Measurements from ENCODE around the gene HMGB2. TPM values are rescaled to one million over a fixed set of nuclear protein-coding genes. Genes with fewer than 3 reads are reported as not detected.

Gene HMGB2
- total RNA-seq, 1 donor from 2014 or later = 40.9 TPM

GRCh38 chr4:173374588-173374987 is 40.4 kb upstream of the HMGB2 start:
- Histone ChIP-seq H3K27me3 (ENCODE audit: low read depth) (no peaks in the 10 kb centered on the region), H3K9me3 (no peaks in the 10 kb centered on the region), H3K4me1 (peaks cover 17% of the 10 kb centered on the region), H3K4me3 (no peak overlapping the region), H3K27ac (no peak overlapping the region), H3K36me3 (no peaks in the 10 kb centered on the region)
- no peak for DNase-seq
- intact Hi-C loops (cut with DNase I) = no loop called here
- no peak for ATAC-seq
- TF ChIP-seq CTCF (IDR thresholded peaks at IDR 0.05) = no peak

GRCh38 chr4:173371292-173372192 is 37.4 kb upstream of the HMGB2 start:
- Histone ChIP-seq H3K27ac (peak overlapping the region; percentile 92), H3K4me3 (peak overlapping the region; percentile 83), H3K27me3 (ENCODE audit: low read depth) (no peaks in the 10 kb centered on the region), H3K4me1 (peaks cover 25% of the 10 kb centered on the region), H3K36me3 (no peaks in the 10 kb centered on the region), H3K9me3 (no peaks in the 10 kb centered on the region)
- peak; percentile 6 to 31 for ATAC-seq
- peak; percentile 75 for DNase-seq
- intact Hi-C loops (cut with DNase I) = no loop called here
- no peak for TF ChIP-seq CTCF (IDR thresholded peaks at IDR 0.05)

- H3K27ac ChIP-seq = peak within 1 kb of the TSS; percentile 92
- intact Hi-C loops (cut with DNase I) = no loop called here
- no peaks in the 10 kb centered on the region for H3K27me3 ChIP-seq (ENCODE audit: low read depth)
- ATAC-seq (peak; percentile 98), DNase-seq (peak; percentile 99)
- H3K4me3 ChIP-seq = peak within 1 kb of the TSS; percentile 83
- H3K36me3 ChIP-seq = no peaks in the 10 kb centered on the region
- TF ChIP-seq CTCF (IDR thresholded peaks at IDR 0.05) = no peak
- H3K9me3 ChIP-seq = no peaks in the 10 kb centered on the region
- peaks cover 25% of the 10 kb centered on the region for H3K4me1 ChIP-seq
These were observed 36.5 kb upstream of the HMGB2 start, which contains the start of gene SAP30 for GRCh38 chr4:173370477-173371291. TSS of gene SAP30 (plus strand) at chr4:173370954. CDS start at chr4:173371183, 229 bp downstream.

- peak; percentile 18 to 38 for ATAC-seq
- H3K9me3 ChIP-seq = no peaks in the 10 kb centered on the region
- intact Hi-C loops (cut with DNase I) = no loop called here
- H3K27me3 ChIP-seq (ENCODE audit: low read depth) = no peaks in the 10 kb centered on the region
- no peak for TF ChIP-seq CTCF (IDR thresholded peaks at IDR 0.05)
- H3K4me1 ChIP-seq = peaks cover 25% of the 10 kb centered on the region
- peak overlapping the region; percentile 92 for H3K27ac ChIP-seq
- H3K36me3 ChIP-seq = no peaks in the 10 kb centered on the region
- peak overlapping the region; percentile 83 for H3K4me3 ChIP-seq
- peak; percentile 73 for DNase-seq
These were observed 35.9 kb upstream of the HMGB2 start for GRCh38 chr4:173370130-173370476.

- TF ChIP-seq CTCF (IDR thresholded peaks at IDR 0.05) = no peak
- Histone ChIP-seq H3K9me3 (no peaks in the 10 kb centered on the region), H3K36me3 (no peaks in the 10 kb centered on the region), H3K4me1 (peaks cover 16% of the 10 kb centered on the region), H3K4me3 (no peak overlapping the region), H3K27ac (no peak overlapping the region), H3K27me3 (ENCODE audit: low read depth) (no peaks in the 10 kb centered on the region)
- DNase-seq (no peak), ATAC-seq (no peak)
- intact Hi-C loops (cut with DNase I) = no loop called here
These were observed 33.8 kb upstream of the HMGB2 start for GRCh38 chr4:173367946-173368345.
